NCI-H187 (cell line): ENCODE measurements around the gene CABP2.
"Not testable (repeated sequence)": the region's sequence is repeated elsewhere in the genome, so short reads cannot be mapped to it uniquely, and the experiment has no call there.

Experiments used
- DNase-seq, 2 experiments: peaks; one replicate each; lab custom pipeline; 2025; lab: John Stamatoyannopoulos, UW

Gene CABP2

GRCh38 chr11:67538823-67539505, 15.7 kb upstream of the CABP2 start:
- DNase-seq = no peak

DNA sequence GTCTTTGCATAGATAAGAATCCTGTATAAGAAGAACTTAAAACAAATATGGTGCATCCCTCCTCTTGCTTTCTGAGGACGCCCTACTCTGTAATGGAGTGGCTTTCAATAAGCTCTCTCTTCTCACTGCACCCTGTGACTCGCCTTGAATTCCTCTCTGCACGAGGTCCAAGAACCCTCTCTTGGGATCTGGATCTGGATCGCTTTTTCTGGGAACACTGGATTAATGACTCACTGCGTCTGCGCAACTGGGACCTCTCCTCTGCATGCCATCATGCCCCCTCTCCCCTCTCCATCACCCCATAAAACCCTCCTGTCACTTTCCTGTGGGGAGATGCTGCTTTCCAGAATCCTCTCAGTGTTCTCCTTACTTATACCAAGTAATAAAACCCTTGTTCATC, 15.1 kb upstream of the CABP2 start:
- no peak for DNase-seq

GRCh38 chr11:67535561-67535960, 12.3 kb upstream of the CABP2 start:
- DNase-seq = no peak

GRCh38 chr11:67534070-67534679, 10.9 kb upstream of the CABP2 start:
- no peak for DNase-seq

DNA sequence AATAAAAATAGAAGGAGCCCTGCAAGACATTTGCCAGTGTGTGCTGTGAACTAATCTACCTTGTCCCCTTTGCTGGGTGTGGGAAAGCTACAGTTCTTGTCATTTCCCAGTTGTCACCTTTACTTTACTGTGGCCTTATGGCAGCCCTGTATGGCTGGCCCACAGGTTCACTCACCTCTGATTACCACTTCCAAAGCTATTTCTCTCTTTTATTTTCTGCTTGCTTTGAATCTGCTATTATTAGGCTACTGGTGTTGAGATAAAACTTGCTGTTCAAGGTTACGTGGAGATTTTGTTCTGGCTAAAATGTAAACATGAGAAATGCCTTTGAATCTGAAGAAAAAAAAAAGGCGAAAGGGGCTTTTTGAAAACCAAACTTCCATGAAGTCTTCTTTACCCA, 9.6 kb upstream of the CABP2 start:
- no peak for DNase-seq

GRCh38 chr11:67530282-67530592, 7.0 kb upstream of the CABP2 start:
- DNase-seq = no peak

GRCh38 chr11:67528376-67528775, 5.1 kb upstream of the CABP2 start:
- DNase-seq = no peak

- no peak for DNase-seq
Measured at GRCh38 chr11:67525275-67525976, 2.2 kb upstream of the CABP2 start.

- no peak for DNase-seq
Measured at GRCh38 chr11:67524480-67524808, 1.2 kb upstream of the CABP2 start.

DNA sequence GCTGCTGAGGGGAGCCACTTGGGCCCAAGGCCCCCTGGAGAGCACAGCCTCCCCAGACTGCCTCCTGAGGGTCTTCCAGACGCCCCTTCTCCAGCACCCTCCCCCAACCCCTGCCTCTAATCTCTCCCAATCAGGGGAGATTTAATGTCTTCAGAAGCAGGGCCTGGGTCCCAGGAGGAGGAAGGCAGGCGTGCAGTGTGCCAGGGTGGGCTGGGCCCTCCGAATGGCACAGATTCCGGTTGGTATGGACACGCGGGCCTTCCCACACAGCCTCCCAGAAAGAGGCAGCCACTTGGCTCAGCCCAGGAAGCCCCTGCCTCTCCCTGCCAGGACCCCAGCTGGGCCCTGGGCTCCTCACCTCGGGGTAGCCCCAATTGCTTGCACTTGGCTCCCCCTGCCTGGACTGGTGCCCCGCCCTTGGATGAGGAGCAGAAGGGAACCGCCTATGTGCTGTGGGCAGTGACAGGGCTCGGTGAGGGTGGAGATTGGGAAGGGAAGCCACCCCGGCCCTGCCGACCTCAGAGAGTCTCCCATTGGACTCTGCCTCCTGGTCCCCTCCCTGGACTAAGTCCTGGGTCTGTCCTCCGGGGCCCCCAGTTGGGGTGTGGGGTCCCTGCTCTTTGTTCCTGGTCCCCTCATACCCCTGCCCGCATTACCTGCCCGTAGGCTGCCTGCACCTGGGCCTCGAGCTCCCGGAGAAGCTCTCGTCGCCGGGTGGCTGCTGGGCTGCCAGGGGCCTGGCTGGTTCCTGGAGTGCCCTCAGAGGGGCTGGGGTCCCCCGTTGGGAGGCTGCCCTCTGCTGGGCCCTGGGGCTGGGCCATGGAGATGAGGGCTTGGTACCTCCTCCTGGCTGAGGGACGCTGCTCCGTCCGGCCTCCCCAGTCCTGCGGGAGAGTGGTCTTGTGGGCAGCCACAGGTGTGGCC, 572 bp upstream of the CABP2 start:
- no peak for DNase-seq

DNA sequence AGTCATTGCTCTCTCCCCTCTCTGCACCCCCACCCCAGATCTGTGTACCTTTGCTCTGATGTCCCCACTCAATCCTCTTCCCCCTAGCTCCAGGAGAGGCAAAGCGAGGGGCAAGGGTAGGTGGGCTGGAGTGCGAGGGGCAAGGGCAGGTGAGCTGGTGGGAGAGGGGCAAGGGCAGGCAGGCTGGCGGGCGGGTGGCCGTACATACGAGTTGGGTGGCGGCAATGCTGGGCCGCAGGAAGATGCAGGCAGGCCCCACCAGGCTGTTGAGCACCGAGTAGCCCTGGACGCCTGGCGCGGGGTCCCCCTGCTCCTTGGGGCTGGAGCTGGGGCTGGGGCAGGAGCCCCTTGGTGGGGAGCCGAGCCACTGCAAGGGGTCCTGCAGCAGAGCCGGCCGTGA, 908 bp downstream of the CABP2 start:
- no peak for DNase-seq

DNA sequence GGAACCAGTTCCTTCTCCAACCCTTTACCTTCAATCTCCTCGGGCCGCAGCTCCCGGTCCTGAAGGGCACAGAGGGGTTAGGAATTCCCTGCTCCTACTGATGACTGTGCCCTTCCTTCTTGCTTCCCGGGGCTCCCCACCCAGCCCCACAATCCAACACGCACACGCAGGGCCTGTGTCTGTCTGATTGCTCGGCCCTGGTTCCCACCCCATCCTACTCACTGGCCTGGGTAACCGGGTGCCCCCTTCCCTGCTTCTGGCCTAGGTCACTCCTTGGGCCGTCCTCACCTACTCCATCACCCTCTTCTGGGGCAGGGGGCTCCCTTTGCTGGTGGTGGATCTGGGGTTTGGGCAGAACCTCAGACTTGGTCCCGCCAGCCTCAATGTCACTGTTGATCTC, 1.3 kb downstream of the CABP2 start:
- no peak for DNase-seq

- no peak for DNase-seq
Measured at GRCh38 chr11:67520856-67521824, 2.1 kb downstream of the CABP2 start.

GRCh38 chr11:67519726-67520125, 3.5 kb downstream of the CABP2 start:
- DNase-seq = no peak

GRCh38 chr11:67517784-67518552, 5.3 kb downstream of the CABP2 start:
- no peak for DNase-seq

DNA sequence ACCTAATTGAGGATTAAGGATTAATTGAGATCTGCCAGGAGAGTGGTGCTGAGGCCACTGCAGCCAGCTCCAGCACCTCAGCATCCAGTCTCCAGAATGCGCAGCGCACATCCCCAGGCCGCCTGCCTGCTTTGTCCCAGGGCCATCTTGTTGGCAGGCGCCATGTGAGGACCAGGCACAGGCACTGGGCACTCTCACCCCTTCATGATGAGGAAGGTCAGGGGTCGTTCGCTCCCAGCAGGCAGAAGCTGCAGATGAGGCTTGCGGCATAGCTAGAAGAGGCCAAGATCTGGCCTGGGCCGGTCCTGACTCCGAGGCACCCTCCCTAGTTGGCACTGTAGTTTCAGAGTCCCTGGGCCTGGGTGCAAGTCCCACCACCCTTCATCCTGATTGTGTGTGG, 6.4 kb downstream of the CABP2 start:
- no peak for DNase-seq

GRCh38 chr11:67514116-67514515, 9.1 kb downstream of the CABP2 start:
- no peak for DNase-seq

DNA sequence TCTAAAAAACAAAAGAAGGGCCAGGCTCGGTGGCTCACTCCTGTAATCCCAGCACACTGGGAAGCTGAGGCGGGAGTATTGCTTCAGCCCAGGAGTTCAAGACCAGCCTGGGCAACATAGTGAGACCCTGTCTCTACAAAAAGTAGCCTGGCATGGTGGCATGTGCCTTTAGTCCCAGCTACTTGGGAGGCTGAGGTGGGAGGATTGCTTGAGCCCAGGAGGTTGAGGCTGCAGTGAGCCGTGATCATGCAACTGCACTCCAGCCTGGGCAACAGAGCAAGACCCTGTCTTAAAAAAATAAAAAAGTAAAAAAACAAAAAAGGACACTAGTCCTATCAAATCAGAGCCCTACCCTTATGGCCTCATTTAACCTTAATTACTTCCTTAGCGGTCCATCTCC, 11.7 kb downstream of the CABP2 start:
- not testable (repeated sequence) for DNase-seq

DNA sequence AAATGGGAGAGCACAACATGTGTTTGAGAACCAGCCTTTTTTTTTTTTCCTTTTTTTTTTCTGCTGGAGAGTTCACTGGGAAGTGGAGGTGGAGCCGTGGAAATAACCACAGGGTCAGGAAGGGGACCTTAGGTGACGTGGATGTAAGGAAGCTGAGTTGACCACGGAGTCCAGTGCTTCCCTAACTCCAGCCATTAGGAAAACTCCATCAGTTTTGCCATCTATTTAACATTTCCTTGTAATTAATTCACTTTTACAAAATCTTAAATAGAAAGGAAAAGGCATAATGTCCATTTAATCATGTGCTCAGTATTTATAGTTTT, 13.3 kb downstream of the CABP2 start:
- no peak for DNase-seq

DNA sequence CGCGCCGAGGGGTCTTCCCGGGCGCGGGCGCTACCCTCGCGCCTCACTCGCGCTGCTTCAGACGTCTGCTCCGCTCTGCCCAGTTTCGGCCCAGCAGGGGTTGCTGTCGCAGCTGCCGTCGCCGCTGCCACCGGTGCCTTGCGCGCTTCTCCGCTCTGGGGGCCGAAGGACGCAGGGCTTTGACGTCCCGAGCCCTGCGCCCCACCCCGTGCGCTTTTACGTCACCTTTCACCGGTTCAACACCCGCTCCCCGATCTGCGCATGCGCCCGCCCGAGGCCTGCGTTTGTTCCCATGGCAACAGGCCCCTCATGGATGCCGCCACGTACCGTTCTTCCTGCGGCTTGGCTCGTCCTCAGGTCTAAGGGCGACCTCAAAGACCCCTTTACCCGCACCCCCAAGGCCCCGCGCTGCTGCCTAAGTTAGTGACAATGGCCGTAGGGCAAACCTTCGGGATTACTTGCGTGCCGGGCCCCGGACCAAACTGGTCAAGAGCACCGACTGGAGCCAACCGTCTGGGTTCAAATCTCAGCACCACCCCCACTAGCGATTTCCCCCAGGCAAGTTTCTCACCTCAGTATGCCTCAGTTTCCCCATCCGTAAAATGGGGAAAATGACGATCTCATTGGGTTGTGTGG, 14.6 kb downstream of the CABP2 start:
- DNase-seq = peak; percentile 90 to 94
